Activated CD4-positive, alpha-beta memory T cell treated with anti-CD3 and anti-CD28 coated beads for 36 hours (primary cell): ENCODE results near the gene GYPC. TPM values are rescaled to one million over a fixed set of nuclear protein-coding genes. Genes with fewer than 3 reads are reported as not detected.
"Not testable (repeated sequence)": the region's sequence is repeated elsewhere in the genome, so short reads cannot be mapped to it uniquely, and the experiment has no call there.

ENCODE experiments used
- CTCF ChIA-PET: fragments of 350-600 bp; sonication (Branson Sonifier 250); formaldehyde crosslinking; loops from one replicate; lab custom pipeline; 2021; ENCODE audit warnings: antibody characterized with exemption, inconsistent platforms; lab: Charles Lee
- POLR2A ChIA-PET: fragments of 350-600 bp; sonication (Branson Sonifier 250); formaldehyde crosslinking; loops from one replicate; lab custom pipeline; 2021; ENCODE audit warnings: antibody characterized with exemption; lab: Charles Lee
- DNase-seq: peaks from one replicate; pipeline ENCODE4 v3.0.0-alpha.2; 2020
- H3K27ac Mint-ChIP-seq: one replicate; pipeline ENCODE4 v1.8.0; 2021; ENCODE audit warnings: mixed read lengths
- H3K27me3 Mint-ChIP-seq: one replicate; pipeline ENCODE4 v1.8.0; 2021; ENCODE audit warnings: mixed read lengths
- H3K36me3 Mint-ChIP-seq: one replicate; pipeline ENCODE4 v1.8.0; 2021; ENCODE audit warnings: mixed read lengths
- H3K4me1 Mint-ChIP-seq: one replicate; pipeline ENCODE4 v1.8.0; 2021; ENCODE audit warnings: low read depth, mixed read lengths
- H3K4me3 Mint-ChIP-seq: one replicate; pipeline ENCODE4 v1.8.0; 2021; ENCODE audit warnings: mild to moderate bottlenecking, mixed read lengths
- H3K9me3 Mint-ChIP-seq: one replicate; pipeline ENCODE4 v1.8.0; 2021; ENCODE audit warnings: mixed read lengths
- intact Hi-C: fragments of 100-400 bp; cut with micrococcal nuclease; formaldehyde crosslinking; loops from one replicate; pipeline ENCODE4 v1.15.1; 2023
- total RNA-seq, 2 experiments: library from RNA; stranded (reverse); gene quantifications; one replicate each; pipeline ENCODE4 v1.2.3, GENCODE V29; 2021

Gene GYPC
- total RNA-seq, 2 experiments from 2014 or later, result 123 TPM

- H3K4me1 Mint-ChIP-seq, result no peaks in the 10 kb centered on the region
- H3K27ac Mint-ChIP-seq, result no peak overlapping the region
- POLR2A ChIA-PET, result no interaction called here
- intact Hi-C loops, result no loop called here
- H3K4me3 Mint-ChIP-seq, result no peak overlapping the region
- H3K36me3 Mint-ChIP-seq, result no peaks in the 10 kb centered on the region
- no peaks in the 10 kb centered on the region for H3K27me3 Mint-ChIP-seq
- no peak for DNase-seq
- H3K9me3 Mint-ChIP-seq, result no peaks in the 10 kb centered on the region
- CTCF ChIA-PET, result no interaction called here
These were observed 59.2 kb downstream of the GYPC start for GRCh38 chr2:126715111-126715510.

GRCh38 chr2:126715576-126716406 lies 59.8 kb downstream of the GYPC start:
- Mint-ChIP-seq H3K27ac (no peak overlapping the region), H3K36me3 (no peaks in the 10 kb centered on the region), H3K4me1 (no peaks in the 10 kb centered on the region), H3K9me3 (no peaks in the 10 kb centered on the region), H3K27me3 (no peaks in the 10 kb centered on the region), H3K4me3 (no peak overlapping the region)
- intact Hi-C loops, result no loop called here
- POLR2A ChIA-PET, result no interaction called here
- CTCF ChIA-PET, result interaction anchor here (1.0 kb wide), 1 partner anchor 188 kb away, joined by 4 read pairs; no protein-coding TSS in a partner anchor
- no peak for DNase-seq

- H3K4me3 Mint-ChIP-seq, H3K36me3 Mint-ChIP-seq, H3K4me1 Mint-ChIP-seq, H3K9me3 Mint-ChIP-seq, CTCF ChIA-PET, H3K27ac Mint-ChIP-seq, intact Hi-C loops, H3K27me3 Mint-ChIP-seq, DNase-seq, POLR2A ChIA-PET: not testable (repeated sequence)
These were observed 61.3 kb downstream of the GYPC start for GRCh38 chr2:126717277-126717676.

GRCh38 chr2:126717928-126718327 lies 62.0 kb downstream of the GYPC start:
- H3K4me3 Mint-ChIP-seq, result no peak overlapping the region
- H3K4me1 Mint-ChIP-seq, result no peaks in the 10 kb centered on the region
- no peaks in the 10 kb centered on the region for H3K36me3 Mint-ChIP-seq
- H3K27me3 Mint-ChIP-seq, result peaks cover 2% of the 10 kb centered on the region
- DNase-seq, result no peak
- ChIA-PET POLR2A (no interaction called here), CTCF (no interaction called here)
- intact Hi-C loops, result no loop called here
- H3K9me3 Mint-ChIP-seq, result no peaks in the 10 kb centered on the region
- H3K27ac Mint-ChIP-seq, result no peak overlapping the region

GRCh38 chr2:126719191-126719832 lies 63.4 kb downstream of the GYPC start:
- H3K27ac Mint-ChIP-seq, result no peak overlapping the region
- H3K36me3 Mint-ChIP-seq, result no peaks in the 10 kb centered on the region
- peaks cover 7% of the 10 kb centered on the region for H3K9me3 Mint-ChIP-seq
- no peak overlapping the region for H3K4me3 Mint-ChIP-seq
- intact Hi-C loops, result no loop called here
- DNase-seq, result no peak
- no peaks in the 10 kb centered on the region for H3K4me1 Mint-ChIP-seq
- POLR2A ChIA-PET, result no interaction called here
- peaks cover 2% of the 10 kb centered on the region for H3K27me3 Mint-ChIP-seq
- CTCF ChIA-PET, result no interaction called here

GRCh38 chr2:126719833-126720351 lies 63.9 kb downstream of the GYPC start:
- H3K4me1 Mint-ChIP-seq, result no peaks in the 10 kb centered on the region
- intact Hi-C loops, result no loop called here
- no peak overlapping the region for H3K4me3 Mint-ChIP-seq
- CTCF ChIA-PET, result no interaction called here
- H3K27me3 Mint-ChIP-seq, result peaks cover 2% of the 10 kb centered on the region
- H3K27ac Mint-ChIP-seq, result no peak overlapping the region
- H3K36me3 Mint-ChIP-seq, result no peaks in the 10 kb centered on the region
- DNase-seq, result no peak
- POLR2A ChIA-PET, result no interaction called here
- H3K9me3 Mint-ChIP-seq, result peaks cover 11% of the 10 kb centered on the region

- DNase-seq, result no peak
These were observed 64.7 kb downstream of the GYPC start for GRCh38 chr2:126720638-126721037.

GRCh38 chr2:126722081-126722480 lies 66.1 kb downstream of the GYPC start:
- POLR2A ChIA-PET, result no interaction called here

More at GRCh38 chr2:126720638-126721037, 64.7 kb downstream of the GYPC start:
- ChIA-PET CTCF (no interaction called here), POLR2A (no interaction called here)
- Mint-ChIP-seq H3K27me3 (peaks cover 2% of the 10 kb centered on the region), H3K4me1 (no peaks in the 10 kb centered on the region), H3K4me3 (no peak overlapping the region), H3K27ac (no peak overlapping the region), H3K9me3 (peaks cover 19% of the 10 kb centered on the region), H3K36me3 (peaks cover 5% of the 10 kb centered on the region)
- intact Hi-C loops, result no loop called here

GRCh38 chr2:126722546-126722945 lies 66.6 kb downstream of the GYPC start:
- H3K27ac Mint-ChIP-seq, result no peak overlapping the region
- CTCF ChIA-PET, result no interaction called here
- H3K27me3 Mint-ChIP-seq, result peaks cover 2% of the 10 kb centered on the region
- no peak overlapping the region for H3K4me3 Mint-ChIP-seq
- no peak for DNase-seq
- intact Hi-C loops, result no loop called here
- H3K4me1 Mint-ChIP-seq, result no peaks in the 10 kb centered on the region
- peaks cover 11% of the 10 kb centered on the region for H3K36me3 Mint-ChIP-seq
- POLR2A ChIA-PET, result no interaction called here
- peaks cover 23% of the 10 kb centered on the region for H3K9me3 Mint-ChIP-seq

More at GRCh38 chr2:126722081-126722480, 66.1 kb downstream of the GYPC start:
- Mint-ChIP-seq H3K27ac (no peak overlapping the region), H3K4me3 (no peak overlapping the region), H3K36me3 (peaks cover 9% of the 10 kb centered on the region), H3K9me3 (peaks cover 23% of the 10 kb centered on the region), H3K27me3 (peaks cover 2% of the 10 kb centered on the region), H3K4me1 (no peaks in the 10 kb centered on the region)
- CTCF ChIA-PET, result no interaction called here
- DNase-seq, result no peak
- intact Hi-C loops, result no loop called here

GRCh38 chr2:126723281-126723815 lies 67.4 kb downstream of the GYPC start:
- Mint-ChIP-seq H3K36me3 (peaks cover 11% of the 10 kb centered on the region), H3K4me3 (no peak overlapping the region), H3K4me1 (no peaks in the 10 kb centered on the region), H3K9me3 (peaks cover 23% of the 10 kb centered on the region), H3K27me3 (peaks cover 2% of the 10 kb centered on the region), H3K27ac (no peak overlapping the region)
- intact Hi-C loops, result no loop called here
- POLR2A ChIA-PET, result no interaction called here
- CTCF ChIA-PET, result no interaction called here
- no peak for DNase-seq

GRCh38 chr2:126725580-126725979 lies 69.6 kb downstream of the GYPC start:
- no peaks in the 10 kb centered on the region for H3K4me1 Mint-ChIP-seq
- POLR2A ChIA-PET, result no interaction called here
- peaks cover 2% of the 10 kb centered on the region for H3K27me3 Mint-ChIP-seq
- peaks cover 23% of the 10 kb centered on the region for H3K9me3 Mint-ChIP-seq
- no peak overlapping the region for H3K27ac Mint-ChIP-seq
- peaks cover 11% of the 10 kb centered on the region for H3K36me3 Mint-ChIP-seq
- DNase-seq, result no peak
- intact Hi-C loops, result no loop called here
- CTCF ChIA-PET, result no interaction called here
- H3K4me3 Mint-ChIP-seq, result no peak overlapping the region

- H3K27ac Mint-ChIP-seq, result no peak overlapping the region
- peaks cover 11% of the 10 kb centered on the region for H3K9me3 Mint-ChIP-seq
- CTCF ChIA-PET, result no interaction called here
- H3K36me3 Mint-ChIP-seq, result peaks cover 11% of the 10 kb centered on the region
- H3K4me1 Mint-ChIP-seq, result no peaks in the 10 kb centered on the region
- no peaks in the 10 kb centered on the region for H3K27me3 Mint-ChIP-seq
- no peak overlapping the region for H3K4me3 Mint-ChIP-seq
- no peak for DNase-seq
- intact Hi-C loops, result no loop called here
- POLR2A ChIA-PET, result no interaction called here
These were observed 73.9 kb downstream of the GYPC start for GRCh38 chr2:126729896-126730295.
